ENCODE results near the gene EPHB1. TPM values are rescaled to one million over a fixed set of nuclear protein-coding genes. Genes with fewer than 3 reads are reported as not detected.

Gene EPHB1
- total and polyA plus RNA-seq, 4 donors = 0.23 to 1.7 (median 0.52) TPM

DNA sequence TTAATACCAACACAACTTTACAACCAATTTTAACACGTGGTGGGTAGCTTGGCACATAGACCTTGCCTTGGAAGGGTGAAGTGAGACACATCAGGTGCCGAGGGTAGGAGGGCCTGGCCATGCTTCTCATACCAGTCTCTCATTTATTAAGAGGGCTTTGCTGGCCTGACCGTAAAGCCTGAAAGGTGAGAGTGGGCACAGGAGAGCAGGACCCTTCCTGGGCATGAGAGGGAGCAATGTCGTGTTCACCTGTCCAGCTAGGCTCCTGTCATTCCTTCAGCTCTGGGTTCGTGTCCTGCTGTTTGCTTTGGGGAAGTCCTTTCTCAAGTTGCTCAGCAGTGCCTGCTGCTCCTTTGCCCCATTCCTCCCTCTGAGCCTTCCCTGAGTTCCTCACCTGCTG, 294.4 kb downstream of the EPHB1 start:
- no peaks in the 10 kb centered on the region for H3K4me1 ChIP-seq (ENCODE audit: control insufficient read depth in 4 of 4, insufficient read depth in 4 of 4, low read length in 3 of 4)
- no peaks in the 10 kb centered on the region for H3K9me3 ChIP-seq (ENCODE audit: control insufficient read depth in 4 of 4, low read length in 3 of 4)
- no peak for TF ChIP-seq HNF4A (conservative IDR thresholded peaks at IDR 0.05)
- TF ChIP-seq TAF1 (conservative IDR thresholded peaks at IDR 0.05) = no peak
- TF ChIP-seq JUND (IDR thresholded peaks at IDR 0.05) = no peak
- no peak for TF ChIP-seq HNF4G (IDR thresholded peaks at IDR 0.05)
- no peak for TF ChIP-seq NR2F2 (IDR thresholded peaks at IDR 0.05)
- no peak for TF ChIP-seq EGR1 (IDR thresholded peaks at IDR 0.05; ENCODE audit: low read depth in 2 of 2)
- TF ChIP-seq, protein P1, sequence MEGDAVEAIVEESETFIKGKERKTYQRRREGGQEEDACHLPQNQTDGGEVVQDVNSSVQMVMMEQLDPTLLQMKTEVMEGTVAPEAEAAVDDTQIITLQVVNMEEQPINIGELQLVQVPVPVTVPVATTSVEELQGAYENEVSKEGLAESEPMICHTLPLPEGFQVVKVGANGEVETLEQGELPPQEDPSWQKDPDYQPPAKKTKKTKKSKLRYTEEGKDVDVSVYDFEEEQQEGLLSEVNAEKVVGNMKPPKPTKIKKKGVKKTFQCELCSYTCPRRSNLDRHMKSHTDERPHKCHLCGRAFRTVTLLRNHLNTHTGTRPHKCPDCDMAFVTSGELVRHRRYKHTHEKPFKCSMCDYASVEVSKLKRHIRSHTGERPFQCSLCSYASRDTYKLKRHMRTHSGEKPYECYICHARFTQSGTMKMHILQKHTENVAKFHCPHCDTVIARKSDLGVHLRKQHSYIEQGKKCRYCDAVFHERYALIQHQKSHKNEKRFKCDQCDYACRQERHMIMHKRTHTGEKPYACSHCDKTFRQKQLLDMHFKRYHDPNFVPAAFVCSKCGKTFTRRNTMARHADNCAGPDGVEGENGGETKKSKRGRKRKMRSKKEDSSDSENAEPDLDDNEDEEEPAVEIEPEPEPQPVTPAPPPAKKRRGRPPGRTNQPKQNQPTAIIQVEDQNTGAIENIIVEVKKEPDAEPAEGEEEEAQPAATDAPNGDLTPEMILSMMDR (IDR thresholded peaks at IDR 0.05; ENCODE audit: low read depth, low read length, missing input control) = no peak
- TF ChIP-seq GABPA (IDR thresholded peaks at IDR 0.05 in 1 of 2, conservative IDR thresholded peaks at IDR 0.05 in 1 of 2) = no peak
- TF ChIP-seq, protein P2, sequence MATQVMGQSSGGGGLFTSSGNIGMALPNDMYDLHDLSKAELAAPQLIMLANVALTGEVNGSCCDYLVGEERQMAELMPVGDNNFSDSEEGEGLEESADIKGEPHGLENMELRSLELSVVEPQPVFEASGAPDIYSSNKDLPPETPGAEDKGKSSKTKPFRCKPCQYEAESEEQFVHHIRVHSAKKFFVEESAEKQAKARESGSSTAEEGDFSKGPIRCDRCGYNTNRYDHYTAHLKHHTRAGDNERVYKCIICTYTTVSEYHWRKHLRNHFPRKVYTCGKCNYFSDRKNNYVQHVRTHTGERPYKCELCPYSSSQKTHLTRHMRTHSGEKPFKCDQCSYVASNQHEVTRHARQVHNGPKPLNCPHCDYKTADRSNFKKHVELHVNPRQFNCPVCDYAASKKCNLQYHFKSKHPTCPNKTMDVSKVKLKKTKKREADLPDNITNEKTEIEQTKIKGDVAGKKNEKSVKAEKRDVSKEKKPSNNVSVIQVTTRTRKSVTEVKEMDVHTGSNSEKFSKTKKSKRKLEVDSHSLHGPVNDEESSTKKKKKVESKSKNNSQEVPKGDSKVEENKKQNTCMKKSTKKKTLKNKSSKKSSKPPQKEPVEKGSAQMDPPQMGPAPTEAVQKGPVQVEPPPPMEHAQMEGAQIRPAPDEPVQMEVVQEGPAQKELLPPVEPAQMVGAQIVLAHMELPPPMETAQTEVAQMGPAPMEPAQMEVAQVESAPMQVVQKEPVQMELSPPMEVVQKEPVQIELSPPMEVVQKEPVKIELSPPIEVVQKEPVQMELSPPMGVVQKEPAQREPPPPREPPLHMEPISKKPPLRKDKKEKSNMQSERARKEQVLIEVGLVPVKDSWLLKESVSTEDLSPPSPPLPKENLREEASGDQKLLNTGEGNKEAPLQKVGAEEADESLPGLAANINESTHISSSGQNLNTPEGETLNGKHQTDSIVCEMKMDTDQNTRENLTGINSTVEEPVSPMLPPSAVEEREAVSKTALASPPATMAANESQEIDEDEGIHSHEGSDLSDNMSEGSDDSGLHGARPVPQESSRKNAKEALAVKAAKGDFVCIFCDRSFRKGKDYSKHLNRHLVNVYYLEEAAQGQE (IDR thresholded peaks at IDR 0.05) = no peak
- TF ChIP-seq, protein P3, sequence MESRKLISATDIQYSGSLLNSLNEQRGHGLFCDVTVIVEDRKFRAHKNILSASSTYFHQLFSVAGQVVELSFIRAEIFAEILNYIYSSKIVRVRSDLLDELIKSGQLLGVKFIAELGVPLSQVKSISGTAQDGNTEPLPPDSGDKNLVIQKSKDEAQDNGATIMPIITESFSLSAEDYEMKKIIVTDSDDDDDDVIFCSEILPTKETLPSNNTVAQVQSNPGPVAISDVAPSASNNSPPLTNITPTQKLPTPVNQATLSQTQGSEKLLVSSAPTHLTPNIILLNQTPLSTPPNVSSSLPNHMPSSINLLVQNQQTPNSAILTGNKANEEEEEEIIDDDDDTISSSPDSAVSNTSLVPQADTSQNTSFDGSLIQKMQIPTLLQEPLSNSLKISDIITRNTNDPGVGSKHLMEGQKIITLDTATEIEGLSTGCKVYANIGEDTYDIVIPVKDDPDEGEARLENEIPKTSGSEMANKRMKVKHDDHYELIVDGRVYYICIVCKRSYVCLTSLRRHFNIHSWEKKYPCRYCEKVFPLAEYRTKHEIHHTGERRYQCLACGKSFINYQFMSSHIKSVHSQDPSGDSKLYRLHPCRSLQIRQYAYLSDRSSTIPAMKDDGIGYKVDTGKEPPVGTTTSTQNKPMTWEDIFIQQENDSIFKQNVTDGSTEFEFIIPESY (IDR thresholded peaks at IDR 0.05) = no peak
- TF ChIP-seq, protein P4, sequence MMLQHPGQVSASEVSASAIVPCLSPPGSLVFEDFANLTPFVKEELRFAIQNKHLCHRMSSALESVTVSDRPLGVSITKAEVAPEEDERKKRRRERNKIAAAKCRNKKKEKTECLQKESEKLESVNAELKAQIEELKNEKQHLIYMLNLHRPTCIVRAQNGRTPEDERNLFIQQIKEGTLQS (IDR thresholded peaks at IDR 0.05) = no peak
- 69% methylated on average over 5 of the region's 5 CpGs for WGBS
- no peak overlapping the region for H3K4me3 ChIP-seq (ENCODE audit: low read depth in 1 of 3, low read length in 3 of 3)
- no peak overlapping the region for H3K27ac ChIP-seq (ENCODE audit: low read depth in 1 of 2, low read length in 2 of 2)
- DNase-seq (ENCODE audit: low spot score) = no peak
- no peaks in the 10 kb centered on the region for H3K27me3 ChIP-seq (ENCODE audit: control insufficient read depth in 4 of 4, insufficient read depth in 4 of 4, low read length in 3 of 4)
- H3K36me3 ChIP-seq (ENCODE audit: control insufficient read depth in 4 of 4, insufficient read depth in 3 of 4, low read depth in 1 of 4, low read length in 3 of 4) = no peaks in the 10 kb centered on the region
- no peak overlapping the region for H3K9ac ChIP-seq (ENCODE audit: low read depth in 1 of 2, low read length in 2 of 2)

DNA sequence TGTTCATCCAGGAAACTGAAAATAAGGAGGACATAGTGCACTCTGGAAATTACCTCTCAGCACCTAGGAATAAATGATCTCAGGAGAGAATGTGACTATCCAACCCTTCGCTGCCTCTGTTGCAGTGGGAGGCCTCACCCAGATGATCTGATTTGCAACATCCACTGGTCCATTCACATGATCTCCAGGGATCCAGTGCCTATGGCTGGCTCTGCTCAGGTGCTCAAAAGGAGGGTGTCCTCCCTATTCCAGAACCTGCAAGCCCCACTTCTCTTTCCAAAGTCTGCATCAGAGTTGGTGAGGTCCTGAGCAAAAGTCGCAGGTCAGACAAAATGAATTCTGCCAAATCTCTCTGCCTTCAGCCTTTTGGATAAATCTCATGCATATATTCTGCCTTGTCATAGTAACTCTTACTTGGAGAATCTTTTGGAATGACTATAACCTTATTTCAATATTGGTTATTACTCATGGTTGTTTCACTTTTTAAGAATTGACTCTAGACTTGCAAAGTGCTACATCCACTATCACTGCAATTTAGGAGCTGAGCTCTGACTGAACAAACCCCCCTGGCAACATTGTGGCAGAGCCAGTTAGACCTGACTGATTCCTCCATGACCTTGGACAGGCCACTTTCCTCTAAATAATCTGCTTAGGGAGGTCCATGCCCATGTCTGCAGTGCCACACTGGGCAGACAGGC, 295.1 kb downstream of the EPHB1 start:
- Histone ChIP-seq H3K4me1 (ENCODE audit: control insufficient read depth in 4 of 4, insufficient read depth in 4 of 4, low read length in 3 of 4) (no peaks in the 10 kb centered on the region), H3K4me3 (ENCODE audit: low read depth in 1 of 3, low read length in 3 of 3) (no peak overlapping the region), H3K27me3 (ENCODE audit: control insufficient read depth in 4 of 4, insufficient read depth in 4 of 4, low read length in 3 of 4) (no peaks in the 10 kb centered on the region), H3K9me3 (ENCODE audit: control insufficient read depth in 4 of 4, low read length in 3 of 4) (no peaks in the 10 kb centered on the region), H3K9ac (ENCODE audit: low read depth in 1 of 2, low read length in 2 of 2) (no peak overlapping the region), H3K27ac (ENCODE audit: low read depth in 1 of 2, low read length in 2 of 2) (no peak overlapping the region), H3K36me3 (ENCODE audit: control insufficient read depth in 4 of 4, insufficient read depth in 3 of 4, low read depth in 1 of 4, low read length in 3 of 4) (no peaks in the 10 kb centered on the region)
- no peak for TF ChIP-seq TAF1 (conservative IDR thresholded peaks at IDR 0.05)
- DNase-seq (ENCODE audit: low spot score) = no peak
- WGBS = 93% methylated on average over 2 of the region's 2 CpGs
